ENCODE results near the gene TM9SF2.

TM9SF2 gene

DNA sequence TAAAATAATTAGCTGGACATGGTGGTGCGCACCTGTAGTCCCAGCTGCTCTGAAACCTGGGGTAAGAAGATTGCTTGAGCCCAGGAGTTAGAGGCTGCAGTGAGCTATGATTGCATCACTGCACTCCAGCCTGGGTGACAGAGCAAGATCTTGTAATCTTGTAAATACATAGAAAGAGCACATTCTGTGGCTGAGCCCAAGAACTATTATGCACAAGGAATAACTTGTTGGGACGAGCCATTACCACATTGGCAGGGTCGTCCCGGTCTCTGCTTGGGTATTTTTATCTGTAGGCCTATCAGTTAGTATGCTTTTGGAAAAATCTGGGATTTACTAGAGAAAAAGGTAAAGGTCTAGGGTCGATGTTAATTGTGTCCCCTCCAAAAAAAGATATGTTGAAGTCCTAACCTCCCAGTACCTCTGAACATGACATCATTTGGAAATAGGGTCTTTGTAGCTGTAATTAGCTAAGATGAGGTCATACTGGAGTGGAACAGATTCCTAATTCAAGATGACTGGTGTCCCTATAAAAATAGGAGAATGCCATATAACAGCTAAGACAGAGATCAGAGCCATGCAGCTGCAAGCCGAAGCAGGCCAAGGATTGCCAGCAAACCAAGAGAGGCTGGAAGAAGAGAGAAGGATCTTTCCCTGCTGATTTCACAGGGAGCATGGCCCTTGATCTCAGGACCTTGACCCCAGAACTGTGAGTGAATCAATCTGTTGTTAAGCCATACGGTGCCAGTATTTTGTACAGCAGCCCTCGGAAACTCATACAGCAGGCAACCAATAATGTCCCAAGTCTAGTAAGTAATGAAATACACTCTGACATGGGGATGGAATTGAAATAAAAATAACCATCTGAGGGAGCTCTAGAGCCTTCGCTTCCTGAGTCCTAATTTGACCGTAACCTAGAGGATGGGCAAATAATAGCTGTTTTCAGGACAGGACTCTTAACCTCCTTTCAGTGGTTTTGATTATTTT, 77.0 kb downstream of the TM9SF2 start:
- peak; percentile 14 for DNase-seq (ENCODE audit: low spot score)

DNA sequence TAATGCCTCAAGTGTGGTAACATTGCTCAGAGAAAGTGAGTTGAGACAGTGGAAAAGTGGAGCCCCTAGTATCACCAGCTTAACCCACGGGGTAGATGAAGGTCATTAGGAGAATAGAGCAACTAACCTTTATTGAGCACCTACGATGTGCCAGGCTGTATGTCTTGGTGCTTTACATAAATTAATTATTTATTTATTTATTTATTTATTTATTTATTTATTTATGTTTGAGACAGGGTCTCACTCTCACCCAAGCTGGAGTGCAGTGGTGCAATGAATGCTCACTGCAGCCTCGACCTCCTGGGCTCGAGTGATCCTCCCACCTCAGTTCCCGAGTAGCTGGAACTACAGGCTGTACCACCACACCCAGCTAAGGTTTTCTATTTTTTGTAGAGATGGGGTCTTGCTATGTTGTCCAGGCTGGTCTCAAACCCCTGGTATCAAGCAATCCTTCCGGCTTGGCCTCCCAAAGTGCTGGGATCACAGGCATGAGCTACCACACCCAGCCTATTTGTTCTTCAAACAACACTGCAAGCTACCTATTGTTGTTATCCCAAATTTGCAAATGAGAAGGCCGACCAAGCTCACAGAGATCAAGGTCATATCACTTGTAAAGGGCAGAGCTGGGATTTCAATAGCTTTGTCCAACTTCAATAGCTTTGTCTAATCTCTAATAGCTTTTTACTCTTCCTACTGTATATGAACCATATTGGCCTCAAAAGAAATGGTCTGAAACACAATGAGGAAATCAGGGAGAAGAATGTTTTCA, 79.4 kb downstream of the TM9SF2 start:
- DNase-seq (ENCODE audit: low spot score): no peak

- no peak for DNase-seq (ENCODE audit: low spot score)
These were observed 81.2 kb downstream of the TM9SF2 start for GRCh38 chr13:99582511-99582910.

GRCh38 chr13:99585609-99586008, 84.3 kb downstream of the TM9SF2 start:
- DNase-seq (ENCODE audit: low spot score): peak; percentile 47

DNA sequence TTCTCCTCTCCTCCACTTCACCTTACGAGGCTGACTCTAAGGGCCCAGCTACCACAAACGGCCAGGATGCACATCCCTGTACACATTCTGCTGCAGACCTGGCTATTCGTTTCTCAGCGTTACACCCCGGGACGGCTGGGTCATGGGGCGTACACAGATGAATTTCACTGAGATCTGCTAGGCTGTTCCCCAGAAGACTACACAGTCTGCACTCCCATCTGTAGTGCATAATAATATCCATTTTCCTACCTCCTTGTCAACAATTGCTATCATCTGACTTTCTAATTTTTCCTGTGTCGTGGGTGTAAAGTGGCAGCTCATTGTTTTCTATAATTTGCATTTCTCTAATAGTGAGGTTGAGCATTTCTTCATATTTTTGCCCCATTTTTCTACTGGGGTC, 85.7 kb downstream of the TM9SF2 start:
- no peak for DNase-seq (ENCODE audit: low spot score)

- DNase-seq (ENCODE audit: low spot score): no peak
These were observed 86.8 kb downstream of the TM9SF2 start for GRCh38 chr13:99587893-99588606.

DNA sequence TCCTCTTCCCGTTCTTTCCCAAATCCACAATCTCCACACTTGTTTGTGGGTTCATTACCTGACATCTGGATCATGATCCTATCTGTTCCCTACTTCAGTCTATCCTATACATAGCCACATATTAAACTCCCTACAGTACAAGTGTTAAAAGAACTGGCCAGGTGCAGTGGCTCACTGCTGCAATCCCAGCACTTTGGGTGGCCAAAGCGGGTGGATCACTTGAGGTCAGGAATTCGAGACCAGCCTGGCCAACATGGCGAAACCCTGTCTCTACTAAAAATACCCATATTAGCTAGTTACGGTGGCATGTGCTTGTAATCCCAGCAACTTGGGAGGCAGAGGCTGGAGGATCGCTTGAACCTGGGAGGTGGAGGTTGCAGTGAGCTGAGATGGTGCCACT, 88.3 kb downstream of the TM9SF2 start:
- no peak for DNase-seq (ENCODE audit: low spot score)

DNA sequence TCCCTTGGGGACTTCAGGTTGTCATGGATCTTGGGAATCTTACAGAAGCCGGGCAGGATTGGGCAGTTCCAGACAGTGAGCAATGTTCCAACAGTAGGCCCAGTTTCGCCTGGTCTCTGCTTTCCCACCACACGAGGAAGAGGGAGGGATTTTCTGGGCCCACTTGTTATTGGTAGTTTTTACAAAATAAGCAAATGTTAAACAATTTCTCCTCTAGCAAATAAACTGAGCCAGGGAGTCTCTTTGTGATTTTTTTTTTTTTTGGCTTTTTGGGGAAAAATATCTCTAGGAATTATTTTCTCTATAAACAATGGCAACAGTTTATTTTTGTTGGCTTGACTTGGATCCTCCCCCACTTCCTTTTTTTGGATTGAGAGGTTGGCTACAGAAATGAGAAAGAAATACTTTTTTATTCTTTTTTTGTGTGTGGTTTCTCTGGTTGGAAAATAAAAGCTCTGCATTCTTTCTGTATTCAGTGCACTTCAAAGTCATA, 89.3 kb downstream of the TM9SF2 start:
- DNase-seq (ENCODE audit: low spot score): peak; percentile 9

DNA sequence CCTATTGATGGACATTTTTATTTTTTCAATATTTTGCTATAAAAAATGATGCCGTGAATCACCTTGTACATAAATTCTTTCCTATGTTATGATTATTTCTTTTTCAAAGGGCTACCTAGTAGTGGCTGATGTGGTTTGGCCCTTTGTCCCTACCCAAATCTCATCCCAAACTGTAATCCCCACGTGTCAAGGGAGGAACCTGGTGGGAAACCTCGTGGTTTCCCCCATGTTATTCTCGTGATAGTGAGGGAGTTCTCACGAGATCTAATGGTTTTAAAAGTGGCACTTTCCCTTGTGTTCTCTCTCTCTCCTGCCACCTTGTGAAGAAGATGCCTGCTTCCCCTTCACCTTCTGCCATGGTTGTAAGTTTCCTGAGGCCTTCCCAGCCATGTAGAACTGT, 94.9 kb downstream of the TM9SF2 start:
- DNase-seq (ENCODE audit: low spot score): no peak

DNA sequence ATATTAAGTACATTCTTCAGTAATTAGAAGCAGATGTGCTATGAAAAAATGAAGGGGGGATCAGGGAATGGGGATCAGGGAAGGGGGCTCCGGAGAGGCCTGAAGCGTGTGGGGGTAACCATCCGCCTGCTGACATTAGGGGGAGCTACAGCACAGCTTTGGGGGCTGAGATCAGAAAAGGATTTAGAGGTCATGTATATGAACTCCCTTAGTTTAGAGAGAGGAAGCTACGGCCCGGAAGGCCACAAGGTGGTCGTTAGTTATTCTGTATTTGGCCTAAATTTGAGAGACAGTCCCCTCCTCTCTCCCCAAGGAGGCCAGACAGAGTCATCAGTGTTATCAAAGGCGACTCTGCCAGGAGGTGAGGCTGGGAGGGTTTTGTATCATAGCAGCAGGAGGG, 99.0 kb downstream of the TM9SF2 start:
- DNase-seq (ENCODE audit: low spot score): no peak

DNA sequence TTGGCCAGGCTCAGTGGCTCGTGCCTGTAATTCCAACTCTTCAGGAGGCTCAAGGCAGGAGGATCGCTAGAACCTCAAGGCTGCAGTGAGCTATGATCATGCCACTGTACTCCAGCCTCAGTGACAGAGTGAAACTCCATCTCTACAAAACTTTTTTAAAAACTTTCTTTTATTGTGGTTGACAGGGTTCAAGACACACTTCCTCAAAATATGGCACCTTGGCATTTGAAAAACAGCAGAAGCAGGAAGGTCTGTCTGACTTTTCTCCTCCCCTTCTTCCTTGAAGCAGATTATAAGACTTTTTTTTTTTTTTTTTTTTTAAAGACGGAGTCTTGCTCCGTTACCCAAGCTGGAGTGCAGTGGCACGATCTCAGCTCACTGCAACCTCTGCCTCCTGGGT, 100.3 kb downstream of the TM9SF2 start:
- DNase-seq (ENCODE audit: low spot score): no peak

DNA sequence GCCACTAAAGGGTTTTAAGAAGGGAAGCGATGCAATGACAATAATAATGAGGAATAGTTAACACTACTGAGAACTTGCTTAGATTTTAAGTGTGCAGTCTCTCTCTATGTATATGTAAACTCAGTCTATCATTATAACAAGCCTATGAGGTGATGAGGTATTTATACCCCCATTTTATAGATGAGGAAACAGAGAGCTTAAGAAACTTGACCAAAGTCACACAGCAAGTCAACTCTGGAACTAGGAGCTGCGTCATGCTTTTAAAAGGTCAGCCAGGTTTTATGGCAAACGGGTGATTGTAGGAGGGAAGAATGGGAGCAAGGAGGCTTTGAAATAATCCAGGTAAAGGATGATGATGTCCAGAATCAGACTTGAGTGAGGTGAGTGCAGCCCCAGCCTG, 103.4 kb downstream of the TM9SF2 start:
- no peak for DNase-seq (ENCODE audit: low spot score)

GRCh38 chr13:99605420-99606323, 104.4 kb downstream of the TM9SF2 start:
- DNase-seq (ENCODE audit: low spot score): peak; percentile 43

DNA sequence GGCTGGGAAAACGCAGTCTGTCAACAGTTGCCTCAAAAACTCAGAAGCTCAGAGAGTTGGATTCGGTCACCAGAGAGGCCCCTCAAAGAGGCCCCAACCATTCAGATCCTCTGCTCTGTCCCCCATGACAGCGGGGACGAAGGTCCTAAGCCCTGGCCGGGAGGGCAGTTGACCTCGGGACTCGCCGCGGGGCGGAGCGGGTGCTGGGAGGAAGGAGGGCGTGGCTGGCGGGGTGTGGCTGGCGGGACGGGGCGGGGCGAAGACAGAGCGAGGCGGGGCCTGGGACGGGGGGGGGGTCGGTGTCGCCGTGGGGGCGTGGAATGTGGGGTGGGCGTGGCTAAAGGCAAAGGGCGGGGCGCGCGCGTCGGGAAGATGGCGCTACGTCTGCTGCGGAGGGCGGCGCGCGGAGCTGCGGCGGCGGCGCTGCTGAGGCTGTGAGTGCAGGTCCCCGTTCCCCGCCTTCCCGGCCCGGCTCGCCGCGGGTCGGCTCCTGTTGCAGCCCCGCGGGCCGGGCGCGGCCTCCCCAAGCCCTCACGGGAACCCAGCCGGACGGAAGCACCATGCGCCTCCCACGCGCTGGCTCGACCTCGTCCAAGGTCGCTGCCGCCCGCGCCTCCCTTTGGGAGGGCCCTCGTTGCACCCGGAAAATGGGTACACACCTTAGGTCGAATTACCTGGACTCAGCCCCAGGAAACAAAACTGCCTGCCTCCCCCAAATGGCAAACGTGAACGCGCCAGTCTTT, 105.2 kb downstream of the TM9SF2 start, which contains the start of gene CLYBL:
Gene CLYBL, plus strand, starts transcription at position 367 of the 743 bp plus-strand sequence.
- peak; percentile 98 for DNase-seq (ENCODE audit: low spot score)

DNA sequence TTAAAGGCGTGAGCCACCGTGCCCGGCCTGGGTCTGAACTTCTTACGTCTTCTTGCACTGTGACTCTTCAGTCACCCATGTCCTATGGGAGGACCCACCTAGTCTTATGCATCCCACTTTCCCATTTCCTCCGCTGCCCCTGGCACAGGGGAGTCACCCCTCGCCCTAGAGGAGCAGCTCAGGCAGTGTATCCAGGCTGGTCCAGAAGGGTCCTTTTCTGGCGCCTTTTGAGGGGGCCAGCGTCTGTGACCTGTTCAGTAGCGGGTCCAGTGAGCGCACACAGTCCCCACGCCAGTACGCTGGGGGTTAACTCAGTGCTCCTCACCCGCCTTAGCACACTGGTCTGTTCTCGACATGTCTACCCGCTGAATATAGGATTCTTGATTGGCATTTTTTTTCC, 107.1 kb downstream of the TM9SF2 start:
- no peak for DNase-seq (ENCODE audit: low spot score)

DNA sequence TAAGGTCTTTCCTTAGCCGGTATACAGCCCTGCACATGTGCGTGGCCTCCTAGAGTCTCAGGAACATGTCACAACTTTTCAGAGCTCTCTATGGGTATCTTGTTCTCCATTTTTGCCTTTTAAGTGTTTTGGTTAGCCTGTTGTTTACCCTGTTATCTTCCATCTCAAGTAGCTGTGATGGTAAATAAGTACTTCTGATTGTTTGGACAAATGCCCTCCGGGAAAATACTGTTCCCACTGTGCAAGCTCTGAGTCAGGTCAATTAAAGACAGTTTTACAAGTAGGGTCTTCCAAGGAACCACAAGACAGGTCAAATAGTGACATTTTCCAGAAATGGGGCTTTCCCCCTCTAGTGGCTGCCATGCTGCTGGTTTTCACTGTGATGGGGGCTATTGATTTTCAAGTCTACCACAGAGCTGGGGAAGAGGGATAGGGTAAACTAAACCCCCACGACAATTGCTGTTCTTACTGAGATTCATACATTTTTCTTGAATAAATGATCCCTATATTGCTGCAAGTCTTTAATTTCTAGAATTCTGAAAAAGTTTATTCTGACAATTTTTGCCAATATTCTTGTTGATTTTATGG, 109.5 kb downstream of the TM9SF2 start:
- no peak for DNase-seq (ENCODE audit: low spot score)

Measured in AG08395 (cell line).